SK-N-SH (cell line): Measurements from ENCODE around the gene COQ8B.

Source experiments
- CHD2 ChIP-seq: fragments of 150-350 bp; IDR thresholded peaks from 2 replicates; pipeline ENCODE4 v1.6.1; 2018; ENCODE audit warnings: low read length; ENCODE audit not compliant: partially characterized antibody
- CTCF ChIP-seq: fragments of 200-600 bp; sonication (generic); IDR thresholded peaks from 2 replicates; pipeline ENCODE4 v1.6.1; 2017; ENCODE audit warnings: antibody characterized with exemption, mild to moderate bottlenecking, moderate library complexity
- FOXJ3 ChIP-seq: sonication (generic); formaldehyde crosslinking; IDR thresholded peaks from 2 replicates; pipeline ENCODE4 v1.5.1; 2020; ENCODE audit warnings: mild to moderate bottlenecking, missing genetic modification reagents
- NRF1 ChIP-seq: IDR thresholded peaks from 2 replicates; pipeline ENCODE4 v1.6.1; 2012; ENCODE audit warnings: low read depth, mild to moderate bottlenecking, low read length
- POLR2AphosphoS5 ChIP-seq: IDR thresholded peaks from 2 replicates; pipeline ENCODE4 v1.6.1; 2012; ENCODE audit warnings: low read depth, low read length
- RAD21 ChIP-seq: IDR thresholded peaks from 2 replicates; pipeline ENCODE4 v1.6.1; 2012; ENCODE audit warnings: mild to moderate bottlenecking, low read length
- RCOR1 ChIP-seq: fragments of 150-350 bp; IDR thresholded peaks from 2 replicates; pipeline ENCODE4 v1.6.1; 2017; ENCODE audit warnings: antibody characterized with exemption, low read length
- SIN3A ChIP-seq: IDR thresholded peaks from 2 replicates; pipeline ENCODE4 v1.6.1; 2012; ENCODE audit warnings: low read depth, mild to moderate bottlenecking, low read length, moderate library complexity, borderline replicate concordance

GRCh38 chr19:40674291-40674690 is 42.4 kb downstream of the COQ8B start:
- TF ChIP-seq RCOR1: no peak
- TF ChIP-seq POLR2AphosphoS5: no peak
- no peak for TF ChIP-seq RAD21
- no peak for TF ChIP-seq NRF1
- TF ChIP-seq CTCF: no peak
- no peak for TF ChIP-seq CHD2
- no peak for TF ChIP-seq SIN3A
- no peak for TF ChIP-seq FOXJ3 (CRISPR knock-in tag)
